Endothelial cell (in vitro differentiated cells): ENCODE results near the gene HES4. TPM values are rescaled to one million over a fixed set of nuclear protein-coding genes. Genes with fewer than 3 reads are reported as not detected.
A peak's percentile ranks its signal among the peaks of the same experiment; 100 is the strongest.

ENCODE experiments used
- DNase-seq: peaks from one replicate; pipeline ENCODE4 v3.0.0; 2021; ENCODE audit warnings: low spot score
- H3K27ac Mint-ChIP-seq: one replicate; pipeline ENCODE4 v1.8.0; 2021; ENCODE audit warnings: mixed read lengths, inconsistent platforms; ENCODE audit not compliant: unreplicated experiment
- H3K27me3 Mint-ChIP-seq: one replicate; pipeline ENCODE4 v1.8.0; 2021; ENCODE audit warnings: mild to moderate bottlenecking, moderate library complexity, mixed read lengths, inconsistent platforms; ENCODE audit not compliant: unreplicated experiment
- H3K36me3 Mint-ChIP-seq: one replicate; pipeline ENCODE4 v1.8.0; 2021; ENCODE audit warnings: mild to moderate bottlenecking, low read depth, mixed read lengths, inconsistent platforms; ENCODE audit not compliant: unreplicated experiment
- H3K4me1 Mint-ChIP-seq: one replicate; pipeline ENCODE4 v1.8.0; 2021; ENCODE audit warnings: mild to moderate bottlenecking, mixed read lengths, inconsistent platforms; ENCODE audit not compliant: unreplicated experiment
- H3K4me3 Mint-ChIP-seq: one replicate; pipeline ENCODE4 v1.8.0; 2021; ENCODE audit warnings: mild to moderate bottlenecking, mixed read lengths, inconsistent platforms; ENCODE audit not compliant: unreplicated experiment
- H3K9me3 Mint-ChIP-seq: one replicate; pipeline ENCODE4 v1.8.0; 2021; ENCODE audit warnings: mixed read lengths, inconsistent platforms; ENCODE audit not compliant: unreplicated experiment
- total RNA-seq: library from RNA; stranded (reverse); fragmentation: NEBNext Ultra II Directional; extraction: Animal tissue kit (Norgen Biotek cat#: 25700); gene quantifications from one replicate; pipeline ENCODE4 v1.2.1, GENCODE V29; 2021; ENCODE audit not compliant: unreplicated experiment
- TF ChIP-seq, protein P1 (sequence below): fragments of 200-600 bp; sonication (generic); IDR thresholded peaks from one replicate; pipeline ENCODE4 v1.5.0; 2021; ENCODE audit warnings: antibody characterized with exemption; ENCODE audit not compliant: unreplicated experiment

Gene HES4
- total RNA-seq, 1 donor from 2014 or later: 144 TPM

DNA sequence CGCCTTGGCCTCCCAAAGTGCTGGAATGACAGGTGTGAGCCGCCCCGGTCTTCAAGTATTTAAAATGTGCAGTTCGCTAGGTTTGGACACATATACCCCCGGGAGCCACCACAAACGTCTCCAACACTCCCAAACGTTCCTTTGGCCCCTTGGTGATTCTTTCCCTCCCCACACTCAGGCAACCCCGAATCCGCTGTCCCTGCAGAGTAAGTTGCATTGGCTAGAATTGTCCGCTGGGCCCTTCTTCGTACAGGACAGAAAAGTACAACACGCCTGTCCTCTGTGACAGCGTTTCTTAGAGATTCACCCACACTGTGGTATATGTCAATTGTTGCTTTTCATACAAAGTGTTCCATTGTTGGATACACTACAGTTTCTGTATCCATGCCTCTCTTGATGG, 14.8 kb downstream of the HES4 start:
- no peak for DNase-seq
- H3K4me1 Mint-ChIP-seq: no peaks in the 10 kb centered on the region
- H3K36me3 Mint-ChIP-seq: peaks cover 4% of the 10 kb centered on the region
- H3K27me3 Mint-ChIP-seq: peaks cover 15% of the 10 kb centered on the region
- TF ChIP-seq, protein P1, sequence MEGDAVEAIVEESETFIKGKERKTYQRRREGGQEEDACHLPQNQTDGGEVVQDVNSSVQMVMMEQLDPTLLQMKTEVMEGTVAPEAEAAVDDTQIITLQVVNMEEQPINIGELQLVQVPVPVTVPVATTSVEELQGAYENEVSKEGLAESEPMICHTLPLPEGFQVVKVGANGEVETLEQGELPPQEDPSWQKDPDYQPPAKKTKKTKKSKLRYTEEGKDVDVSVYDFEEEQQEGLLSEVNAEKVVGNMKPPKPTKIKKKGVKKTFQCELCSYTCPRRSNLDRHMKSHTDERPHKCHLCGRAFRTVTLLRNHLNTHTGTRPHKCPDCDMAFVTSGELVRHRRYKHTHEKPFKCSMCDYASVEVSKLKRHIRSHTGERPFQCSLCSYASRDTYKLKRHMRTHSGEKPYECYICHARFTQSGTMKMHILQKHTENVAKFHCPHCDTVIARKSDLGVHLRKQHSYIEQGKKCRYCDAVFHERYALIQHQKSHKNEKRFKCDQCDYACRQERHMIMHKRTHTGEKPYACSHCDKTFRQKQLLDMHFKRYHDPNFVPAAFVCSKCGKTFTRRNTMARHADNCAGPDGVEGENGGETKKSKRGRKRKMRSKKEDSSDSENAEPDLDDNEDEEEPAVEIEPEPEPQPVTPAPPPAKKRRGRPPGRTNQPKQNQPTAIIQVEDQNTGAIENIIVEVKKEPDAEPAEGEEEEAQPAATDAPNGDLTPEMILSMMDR: no peak
- no peak overlapping the region for H3K27ac Mint-ChIP-seq
- no peak overlapping the region for H3K4me3 Mint-ChIP-seq
- H3K9me3 Mint-ChIP-seq: no peaks in the 10 kb centered on the region

DNA sequence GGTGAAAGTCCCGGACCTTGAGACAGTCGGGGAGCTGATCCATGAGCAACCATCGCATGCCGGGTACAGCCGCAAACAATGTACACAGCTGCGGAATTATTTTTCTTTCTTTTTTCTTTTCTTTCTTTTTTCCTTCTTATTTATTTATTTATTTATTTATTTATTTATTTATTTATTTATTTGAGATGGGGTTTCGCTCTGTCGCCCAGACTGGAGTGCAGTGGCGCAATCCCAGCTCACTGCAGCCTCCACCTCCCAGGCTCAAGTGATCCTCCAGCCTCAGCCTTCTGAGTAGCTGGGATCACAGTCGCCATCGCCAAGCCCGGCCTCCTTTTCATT, 15.5 kb downstream of the HES4 start:
- Mint-ChIP-seq H3K36me3 (peaks cover 4% of the 10 kb centered on the region), H3K27me3 (peaks cover 18% of the 10 kb centered on the region), H3K4me3 (no peak overlapping the region), H3K27ac (no peak overlapping the region), H3K4me1 (no peaks in the 10 kb centered on the region), H3K9me3 (no peaks in the 10 kb centered on the region)
- no peak for DNase-seq
- TF ChIP-seq, protein P1: no peak

DNA sequence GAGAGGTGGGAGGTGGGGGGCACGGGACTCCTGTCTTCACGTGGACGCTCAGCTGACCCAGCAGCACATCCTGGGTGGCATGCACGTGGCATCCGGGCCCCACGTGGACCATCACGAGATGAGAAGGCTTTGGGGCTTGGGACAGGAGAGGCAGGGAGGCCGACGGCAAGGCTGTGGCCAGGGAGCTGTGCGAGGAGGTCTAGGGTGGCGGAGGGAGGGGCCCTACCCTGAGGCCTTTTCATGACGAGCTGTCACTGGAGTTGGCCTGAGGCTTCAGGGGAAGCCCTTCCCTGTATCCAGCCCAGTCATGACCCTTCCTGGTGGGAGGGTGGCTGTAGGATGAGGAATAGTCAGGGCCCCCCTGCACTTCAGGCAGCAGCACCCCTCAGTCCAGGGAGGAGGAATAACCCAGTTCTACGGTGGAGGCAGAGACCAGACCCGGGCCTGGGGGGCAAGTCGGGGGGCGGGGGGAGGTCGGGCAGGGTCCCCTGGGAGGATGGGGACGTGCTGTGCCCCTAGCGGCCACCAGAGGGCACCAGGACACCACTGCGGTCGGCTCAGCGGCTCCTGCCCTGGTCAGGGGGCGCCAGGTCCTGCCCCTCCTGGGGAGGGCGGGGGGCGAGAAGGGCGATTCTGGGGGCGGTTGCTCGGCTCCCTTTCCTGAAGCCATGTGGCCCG, 16.0 kb downstream of the HES4 start:
- H3K27me3 Mint-ChIP-seq: peaks cover 18% of the 10 kb centered on the region
- peak; percentile 74 for DNase-seq
- H3K4me1 Mint-ChIP-seq: no peaks in the 10 kb centered on the region
- no peak overlapping the region for H3K4me3 Mint-ChIP-seq
- no peaks in the 10 kb centered on the region for H3K9me3 Mint-ChIP-seq
- peaks cover 4% of the 10 kb centered on the region for H3K36me3 Mint-ChIP-seq
- H3K27ac Mint-ChIP-seq: no peak overlapping the region
- TF ChIP-seq, protein P1: peak; percentile 88

DNA sequence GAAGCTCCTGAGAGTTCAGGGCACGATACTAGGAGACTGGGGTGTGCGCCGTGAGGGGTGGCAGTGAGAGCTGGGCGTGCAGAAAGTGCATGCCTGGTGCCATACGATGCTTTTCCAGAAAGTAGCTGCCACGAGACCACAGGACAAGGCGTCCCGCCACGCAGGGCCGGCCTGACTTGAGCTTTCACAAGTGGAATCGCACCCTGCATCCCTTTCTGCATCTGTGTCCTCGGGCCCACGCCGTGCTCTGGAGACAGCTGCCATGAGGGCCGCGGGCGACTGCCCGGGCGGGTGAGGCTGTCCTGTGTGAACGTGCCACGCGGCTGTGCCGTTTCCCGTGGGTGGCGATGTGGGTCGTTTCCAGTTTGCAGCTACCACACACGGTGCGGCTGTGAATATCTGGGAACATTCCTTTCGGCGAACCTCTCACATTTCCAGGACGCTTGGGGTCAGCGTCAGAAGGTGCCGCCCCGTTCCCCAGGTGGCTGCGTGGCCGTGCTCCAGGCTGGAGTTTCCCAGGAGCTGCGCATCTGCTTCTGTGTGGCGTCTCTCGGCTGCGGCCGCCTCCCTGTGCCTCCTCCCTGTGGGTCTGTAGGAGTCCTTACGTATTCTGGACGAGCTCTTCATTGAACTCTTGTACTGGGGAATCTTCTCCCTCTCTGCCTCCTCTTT, 17.0 kb downstream of the HES4 start:
- Mint-ChIP-seq H3K36me3 (peaks cover 7% of the 10 kb centered on the region), H3K4me3 (peak overlapping the region; percentile 13), H3K27ac (peak overlapping the region; percentile 7), H3K27me3 (peaks cover 16% of the 10 kb centered on the region), H3K9me3 (no peaks in the 10 kb centered on the region), H3K4me1 (peaks cover 3% of the 10 kb centered on the region)
- TF ChIP-seq, protein P1: no peak
- DNase-seq: no peak

DNA sequence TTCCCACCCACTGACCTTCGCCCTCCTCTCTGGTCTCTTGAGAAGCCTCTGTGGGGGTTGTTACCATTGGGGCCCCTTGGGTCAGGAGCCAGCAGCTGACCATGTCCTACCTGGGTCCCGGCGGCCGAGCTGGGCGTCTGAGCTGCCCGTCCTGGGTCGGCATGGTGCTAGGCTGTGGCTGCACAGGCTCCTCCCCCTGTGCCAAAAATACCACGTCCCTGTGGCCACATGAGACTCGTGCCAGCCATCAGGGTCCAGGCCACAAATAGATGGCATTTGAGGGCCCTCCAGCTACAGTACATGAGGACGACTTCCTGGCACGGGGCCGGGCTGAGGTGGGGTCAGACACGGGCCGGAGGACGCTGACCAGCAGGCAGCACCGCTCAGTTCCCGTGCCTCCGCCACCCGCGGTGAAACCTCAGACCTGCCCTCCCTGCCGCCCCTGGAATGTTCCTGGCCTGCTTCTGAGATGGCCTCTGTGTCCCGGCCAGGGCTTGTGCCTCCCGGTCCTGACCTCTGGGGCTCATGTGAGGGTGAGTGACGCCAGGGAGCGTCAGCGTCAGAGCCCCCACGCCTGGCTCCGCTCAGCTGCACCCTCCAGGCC, 17.8 kb downstream of the HES4 start, which contains the start of gene PERM1:
Gene PERM1, minus strand, starts transcription at position 139 of the 604 bp plus-strand sequence. CDS start 1,064 bp downstream, outside the sequence.
- TF ChIP-seq, protein P1: no peak
- H3K36me3 Mint-ChIP-seq: peaks cover 7% of the 10 kb centered on the region
- no peak within 1 kb of the TSS for H3K27ac Mint-ChIP-seq
- H3K4me1 Mint-ChIP-seq: peaks cover 3% of the 10 kb centered on the region
- H3K27me3 Mint-ChIP-seq: peaks cover 13% of the 10 kb centered on the region
- H3K4me3 Mint-ChIP-seq: no peak within 1 kb of the TSS
- H3K9me3 Mint-ChIP-seq: no peaks in the 10 kb centered on the region
- no peak for DNase-seq
